SIG-M5 (cell line): ENCODE results near the gene KLLN.
"Not testable (repeated sequence)": the region's sequence is repeated elsewhere in the genome, so short reads cannot be mapped to it uniquely, and the experiment has no call there.

Experiments
- DNase-seq: peaks from one replicate; lab custom pipeline; 2025; lab: John Stamatoyannopoulos, UW

The KLLN gene

GRCh38 chr10:87866412-87866974 is 3.2 kb upstream of the KLLN start:
- DNase-seq = no peak

- no peak for DNase-seq
Measured at GRCh38 chr10:87865241-87865881, 2.0 kb upstream of the KLLN start.

- DNase-seq = no peak
Measured at GRCh38 chr10:87864496-87865059, 1.2 kb upstream of the KLLN start.

DNA sequence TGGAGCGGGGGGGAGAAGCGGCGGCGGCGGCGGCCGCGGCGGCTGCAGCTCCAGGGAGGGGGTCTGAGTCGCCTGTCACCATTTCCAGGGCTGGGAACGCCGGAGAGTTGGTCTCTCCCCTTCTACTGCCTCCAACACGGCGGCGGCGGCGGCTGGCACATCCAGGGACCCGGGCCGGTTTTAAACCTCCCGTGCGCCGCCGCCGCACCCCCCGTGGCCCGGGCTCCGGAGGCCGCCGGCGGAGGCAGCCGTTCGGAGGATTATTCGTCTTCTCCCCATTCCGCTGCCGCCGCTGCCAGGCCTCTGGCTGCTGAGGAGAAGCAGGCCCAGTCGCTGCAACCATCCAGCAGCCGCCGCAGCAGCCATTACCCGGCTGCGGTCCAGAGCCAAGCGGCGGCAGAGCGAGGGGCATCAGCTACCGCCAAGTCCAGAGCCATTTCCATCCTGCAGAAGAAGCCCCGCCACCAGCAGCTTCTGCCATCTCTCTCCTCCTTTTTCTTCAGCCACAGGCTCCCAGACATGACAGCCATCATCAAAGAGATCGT is 690 bp upstream of the KLLN start:
- not testable (repeated sequence) for DNase-seq

GRCh38 chr10:87862679-87863052 is 667 bp downstream of the KLLN start:
- DNase-seq = no peak

DNA sequence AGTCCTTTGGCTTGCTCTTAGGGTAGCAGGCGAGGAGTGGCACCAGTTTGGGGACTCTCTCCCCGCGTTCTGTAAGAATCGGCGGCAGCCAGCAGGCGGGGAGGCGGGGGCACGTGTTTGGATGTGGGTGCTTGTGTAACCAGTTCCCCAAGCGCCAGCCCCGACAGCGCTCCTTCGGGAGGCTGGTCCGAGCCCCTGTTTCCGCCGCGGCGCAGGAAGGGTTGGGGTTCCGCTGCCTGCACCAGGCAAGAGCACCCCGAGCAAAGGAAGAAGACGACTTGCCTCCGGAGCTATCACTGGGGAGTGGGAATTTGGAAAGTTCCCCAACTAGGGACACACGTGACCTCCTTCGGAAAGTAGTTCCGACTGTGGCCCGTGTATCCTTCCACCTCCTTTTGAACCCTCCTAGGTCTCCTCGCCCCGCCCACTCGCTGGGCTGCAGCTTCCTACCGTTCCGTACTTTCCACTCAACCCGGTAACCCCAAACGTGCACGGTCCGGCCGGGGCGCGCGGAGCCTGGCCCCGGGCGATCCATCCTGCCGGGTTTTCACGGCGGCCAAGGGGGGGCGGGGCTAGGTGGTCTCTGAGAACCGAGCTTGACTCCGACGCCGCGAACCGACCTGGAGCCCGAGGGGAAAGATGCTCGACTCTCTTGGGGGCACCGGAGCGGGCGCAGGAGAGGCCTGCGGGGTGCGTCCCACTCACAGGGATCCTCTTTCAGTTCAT is 1.2 kb downstream of the KLLN start:
- peak; percentile 86 for DNase-seq

DNA sequence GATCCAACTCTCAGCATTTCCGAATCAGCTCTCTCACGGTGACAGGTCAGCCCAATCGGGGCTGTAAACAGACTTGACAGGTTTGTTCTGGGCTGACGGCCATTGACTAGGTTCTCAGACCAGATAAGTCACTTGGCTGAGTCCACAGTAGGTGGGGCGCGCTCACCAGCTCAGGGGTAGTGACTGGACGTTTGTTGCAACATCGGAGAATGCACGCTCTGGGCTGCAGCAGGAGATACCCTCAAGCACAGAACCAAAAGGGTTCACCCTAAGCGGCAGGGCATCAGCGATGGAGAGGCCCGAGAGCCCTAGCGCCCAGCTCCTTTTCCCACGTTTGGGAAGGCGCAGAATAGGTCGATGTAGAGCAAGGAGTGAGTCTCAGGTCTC is 1.8 kb downstream of the KLLN start:
- DNase-seq = no peak

DNA sequence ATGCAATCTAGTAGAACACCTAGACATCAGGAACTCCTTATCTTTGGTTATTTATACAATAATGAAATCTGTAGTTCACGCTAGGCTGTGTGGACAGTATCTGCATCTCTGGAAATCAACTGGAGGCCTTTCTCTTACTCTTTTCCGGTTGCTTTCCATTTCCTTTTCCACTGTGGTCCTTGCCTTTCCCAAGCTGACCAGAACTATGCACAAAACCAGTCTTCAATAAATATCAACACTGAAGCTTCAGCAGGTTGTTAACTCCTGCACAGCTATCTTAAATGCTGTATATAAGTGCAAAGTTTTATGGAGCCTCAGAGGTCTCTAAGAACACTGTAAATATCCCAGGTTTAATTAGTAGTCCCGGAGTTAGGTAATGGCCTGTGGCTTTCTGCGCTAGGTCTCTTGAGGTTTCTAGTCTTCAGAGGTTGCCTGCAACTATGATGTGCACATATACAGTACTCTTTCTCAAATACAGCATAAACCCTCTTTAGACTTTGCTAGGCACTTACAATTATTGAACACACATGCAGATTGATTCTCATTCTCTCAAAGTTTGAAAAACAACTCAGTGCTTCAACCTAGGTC is 2.4 kb downstream of the KLLN start:
- no peak for DNase-seq

DNA sequence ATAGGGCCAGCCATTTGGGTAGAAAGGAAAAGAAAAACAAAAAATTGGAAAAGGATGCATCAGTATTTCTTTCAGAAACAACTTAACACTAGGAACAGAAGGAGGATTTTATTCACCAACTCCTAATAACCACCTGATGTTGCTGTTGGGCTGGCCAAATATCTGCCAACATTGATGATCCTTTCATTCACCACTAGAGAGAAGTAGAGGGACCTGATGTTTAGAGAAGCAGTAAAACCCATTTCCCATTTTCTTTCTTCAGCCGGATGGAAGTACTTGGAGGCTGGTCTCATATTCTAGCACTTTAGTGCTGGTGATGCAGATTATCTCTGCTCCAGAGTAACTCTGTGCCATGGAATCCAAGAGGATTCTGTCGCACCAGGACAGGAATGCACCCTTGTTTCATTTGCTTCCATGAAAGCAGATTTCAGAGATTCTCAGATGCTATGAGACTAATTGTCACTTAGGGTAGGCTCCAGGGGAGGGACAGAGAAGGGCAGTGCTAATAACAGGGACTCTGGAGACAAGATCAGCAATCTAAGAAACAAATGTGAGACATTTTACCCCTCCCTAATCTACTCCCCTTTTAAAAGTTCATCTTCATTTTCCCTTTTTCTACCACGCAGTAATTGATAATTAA is 3.1 kb downstream of the KLLN start:
- peak; percentile 56 for DNase-seq

- not testable (repeated sequence) for DNase-seq
Measured at GRCh38 chr10:87855665-87856064, 7.7 kb downstream of the KLLN start.

DNA sequence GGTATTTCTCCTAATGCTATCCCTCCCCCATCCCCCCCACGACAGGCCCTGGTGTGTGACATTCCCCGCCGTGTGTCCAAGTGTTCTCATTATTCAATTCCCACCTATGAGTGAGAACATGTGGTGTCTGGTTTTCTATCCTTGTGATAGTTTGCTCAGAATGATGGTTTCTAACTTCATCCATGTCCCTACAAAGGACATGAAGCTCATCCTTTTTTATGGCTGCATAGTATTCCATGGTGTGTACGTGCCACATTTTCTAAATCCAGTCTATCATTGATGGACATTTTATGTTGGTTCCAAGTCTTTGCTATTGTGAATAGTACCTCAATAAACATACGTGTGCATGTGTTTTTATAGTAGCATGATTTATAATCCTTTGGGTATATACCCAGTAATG is 8.1 kb downstream of the KLLN start:
- DNase-seq = not testable (repeated sequence)

DNA sequence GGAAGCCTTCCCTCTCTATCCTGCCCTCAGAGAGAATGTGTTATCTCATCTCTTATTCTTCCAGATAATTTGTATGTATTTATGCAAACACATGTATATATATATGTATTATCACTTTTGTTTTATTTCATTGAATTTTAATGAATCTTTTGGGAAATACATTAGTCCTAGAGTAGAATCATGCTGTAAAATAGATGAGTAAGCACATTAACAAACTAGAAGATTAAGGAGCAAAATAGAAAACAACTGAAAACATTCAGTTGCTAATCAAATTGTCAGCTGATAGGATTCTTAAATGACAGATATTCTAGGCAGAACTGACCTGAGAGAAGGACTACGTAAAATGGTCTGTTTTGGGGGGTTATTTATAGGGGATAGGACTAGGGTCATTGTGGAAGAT is 11.2 kb downstream of the KLLN start:
- no peak for DNase-seq

GRCh38 chr10:87850742-87851205 is 12.6 kb downstream of the KLLN start:
- DNase-seq = no peak

- no peak for DNase-seq
Measured at GRCh38 chr10:87849001-87849400, 14.3 kb downstream of the KLLN start.

DNA sequence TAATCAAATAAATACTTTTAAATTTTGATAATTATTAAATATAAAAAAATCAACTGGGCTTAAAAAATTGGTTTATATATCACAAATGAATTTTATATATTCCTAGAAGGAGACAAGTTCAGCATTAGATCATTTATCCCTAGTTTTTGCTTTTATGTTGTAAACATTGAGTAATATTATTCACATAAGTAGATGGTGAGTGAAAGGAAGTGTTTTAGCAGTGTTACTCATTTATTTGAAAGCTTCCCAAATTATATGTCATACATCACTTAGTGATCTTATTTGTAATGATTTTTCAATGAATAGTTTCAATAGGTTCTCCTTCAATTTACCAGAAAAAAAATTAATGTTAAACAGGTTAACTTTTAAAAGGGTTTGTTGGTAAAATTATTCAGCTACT is 15.8 kb downstream of the KLLN start:
- no peak for DNase-seq

- DNase-seq = not testable (repeated sequence)
Measured at GRCh38 chr10:87846711-87847110, 16.6 kb downstream of the KLLN start.

DNA sequence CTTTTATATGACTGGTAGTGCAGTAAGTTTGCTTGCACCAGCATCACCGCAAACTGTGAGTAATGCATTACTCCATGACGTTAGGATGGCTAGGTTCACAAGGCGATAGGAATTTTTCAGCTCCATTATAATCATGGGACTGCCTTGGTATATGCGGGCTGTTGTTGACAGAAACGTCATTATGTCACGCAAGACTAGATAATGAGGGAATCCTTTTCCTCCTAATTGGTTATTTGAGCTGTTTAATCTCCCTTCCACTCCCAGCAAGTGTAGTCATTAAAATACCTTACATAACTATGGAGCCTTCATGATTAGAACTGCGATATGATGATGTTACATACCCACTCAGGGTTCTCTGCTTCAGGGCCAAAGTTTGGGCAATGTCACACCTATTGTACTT is 17.3 kb downstream of the KLLN start:
- DNase-seq = no peak

GRCh38 chr10:87845624-87845998 is 17.7 kb downstream of the KLLN start:
- no peak for DNase-seq

GRCh38 chr10:87844837-87845623 is 18.3 kb downstream of the KLLN start:
- DNase-seq = no peak

DNA sequence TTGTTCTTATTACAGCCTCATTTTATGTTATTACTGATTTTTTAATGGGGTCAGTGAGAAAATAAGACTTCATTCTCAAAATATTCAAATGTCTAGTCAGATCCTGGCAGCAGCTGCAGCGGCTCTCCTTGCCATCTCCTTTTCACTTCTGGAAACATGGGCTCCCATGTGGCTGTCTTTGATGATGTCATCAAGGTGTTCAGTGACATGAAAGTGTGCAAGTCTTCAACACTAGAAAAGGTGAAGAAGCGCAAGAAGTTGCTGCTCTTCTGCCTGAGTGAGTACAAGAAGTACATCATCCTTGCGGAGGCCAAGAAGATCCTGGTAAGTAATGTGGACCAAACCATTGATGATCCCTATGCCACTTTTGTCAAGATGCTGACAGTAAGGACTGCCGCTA is 19.6 kb downstream of the KLLN start:
- no peak for DNase-seq
